ENCODE measurements around the gene ST7. TPM values are rescaled to one million over a fixed set of nuclear protein-coding genes. Genes with fewer than 3 reads are reported as not detected.

Gene ST7
- total RNA-seq, 2 experiments from 2014 or later: 4.6 to 5.6 TPM

- peaks cover 10% of the 10 kb centered on the region for H3K36me3 Mint-ChIP-seq
- POLR2A ChIA-PET: no interaction called here
- H3K27ac Mint-ChIP-seq: no peak overlapping the region
- H3K9me3 Mint-ChIP-seq: no peaks in the 10 kb centered on the region
- H3K27me3 Mint-ChIP-seq: no peaks in the 10 kb centered on the region
- no peak overlapping the region for H3K4me3 Mint-ChIP-seq
- peaks cover 12% of the 10 kb centered on the region for H3K4me1 Mint-ChIP-seq
- ATAC-seq (ENCODE audit: low read depth): no peak
- no peak for DNase-seq
Measured at GRCh38 chr7:117043108-117043825, 90.0 kb downstream of the ST7 start.

GRCh38 chr7:117044664-117045063, 91.4 kb downstream of the ST7 start:
- Mint-ChIP-seq H3K4me1 (peaks cover 24% of the 10 kb centered on the region), H3K27ac (no peak overlapping the region), H3K27me3 (no peaks in the 10 kb centered on the region), H3K9me3 (no peaks in the 10 kb centered on the region), H3K36me3 (peaks cover 10% of the 10 kb centered on the region), H3K4me3 (no peak overlapping the region)
- no peak for ATAC-seq (ENCODE audit: low read depth)
- DNase-seq: no peak
- POLR2A ChIA-PET: no interaction called here

DNA sequence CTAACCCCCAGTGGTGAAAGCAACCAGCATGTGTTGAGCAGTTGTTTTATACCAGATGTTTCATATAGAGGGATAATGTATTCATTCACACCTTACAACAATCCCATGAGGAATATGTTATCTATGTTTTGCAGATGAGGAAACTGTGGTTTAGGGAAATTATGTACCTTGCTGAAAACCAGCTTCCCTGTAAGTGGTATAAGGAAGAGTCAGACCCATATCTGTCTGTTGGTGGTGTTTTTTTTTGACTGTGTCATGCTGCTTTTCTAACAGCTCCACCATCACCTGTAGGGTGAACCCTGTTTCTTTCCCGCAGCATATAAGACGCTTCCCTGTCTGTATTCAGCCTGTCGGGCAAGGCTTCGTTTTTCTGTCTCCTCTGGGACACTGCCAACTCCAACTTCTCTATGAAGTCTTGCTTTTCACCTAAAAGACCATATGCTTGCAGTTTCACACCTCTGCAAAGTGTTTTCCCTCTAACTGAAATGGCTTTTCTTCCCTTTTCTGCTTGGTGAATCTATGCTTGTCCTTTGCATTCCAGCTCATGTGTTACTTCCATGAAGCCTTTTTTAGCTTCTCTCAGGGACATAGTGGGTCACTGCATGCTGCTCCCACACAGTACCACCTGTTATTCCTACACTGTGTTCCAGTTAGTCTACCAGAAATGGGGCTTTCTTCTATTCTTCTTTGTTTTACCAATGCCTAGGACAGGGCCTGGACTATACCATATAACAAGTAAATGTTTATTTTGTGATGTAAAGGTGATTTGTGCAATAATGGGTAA, 92.8 kb downstream of the ST7 start:
- H3K27me3 Mint-ChIP-seq: no peaks in the 10 kb centered on the region
- H3K4me1 Mint-ChIP-seq: peaks cover 23% of the 10 kb centered on the region
- H3K9me3 Mint-ChIP-seq: no peaks in the 10 kb centered on the region
- peaks cover 11% of the 10 kb centered on the region for H3K36me3 Mint-ChIP-seq
- DNase-seq: no peak
- H3K27ac Mint-ChIP-seq: no peak overlapping the region
- POLR2A ChIA-PET: no interaction called here
- no peak for ATAC-seq (ENCODE audit: low read depth)
- no peak overlapping the region for H3K4me3 Mint-ChIP-seq

GRCh38 chr7:117047496-117047895, 94.2 kb downstream of the ST7 start:
- no peaks in the 10 kb centered on the region for H3K27me3 Mint-ChIP-seq
- DNase-seq: no peak
- no peak overlapping the region for H3K27ac Mint-ChIP-seq
- POLR2A ChIA-PET: interaction anchor here (0.8 kb wide), 1 partner anchor 39 kb away, joined by 3 read pairs; no protein-coding TSS in a partner anchor
- ATAC-seq (ENCODE audit: low read depth): no peak
- H3K36me3 Mint-ChIP-seq: peaks cover 15% of the 10 kb centered on the region
- H3K9me3 Mint-ChIP-seq: no peaks in the 10 kb centered on the region
- H3K4me1 Mint-ChIP-seq: peaks cover 27% of the 10 kb centered on the region
- no peak overlapping the region for H3K4me3 Mint-ChIP-seq

- H3K27ac Mint-ChIP-seq: peak overlapping the region; percentile 88
- POLR2A ChIA-PET: interaction anchor here (0.8 kb wide), 1 partner anchor 38 kb away, joined by 3 read pairs; no protein-coding TSS in a partner anchor
- peak overlapping the region; percentile 82 for H3K4me3 Mint-ChIP-seq
- no peak for DNase-seq
- no peaks in the 10 kb centered on the region for H3K9me3 Mint-ChIP-seq
- ATAC-seq (ENCODE audit: low read depth): peak; percentile 73
- H3K27me3 Mint-ChIP-seq: no peaks in the 10 kb centered on the region
- peaks cover 15% of the 10 kb centered on the region for H3K36me3 Mint-ChIP-seq
- peaks cover 27% of the 10 kb centered on the region for H3K4me1 Mint-ChIP-seq
Measured at GRCh38 chr7:117048114-117048866, 95.0 kb downstream of the ST7 start.

DNA sequence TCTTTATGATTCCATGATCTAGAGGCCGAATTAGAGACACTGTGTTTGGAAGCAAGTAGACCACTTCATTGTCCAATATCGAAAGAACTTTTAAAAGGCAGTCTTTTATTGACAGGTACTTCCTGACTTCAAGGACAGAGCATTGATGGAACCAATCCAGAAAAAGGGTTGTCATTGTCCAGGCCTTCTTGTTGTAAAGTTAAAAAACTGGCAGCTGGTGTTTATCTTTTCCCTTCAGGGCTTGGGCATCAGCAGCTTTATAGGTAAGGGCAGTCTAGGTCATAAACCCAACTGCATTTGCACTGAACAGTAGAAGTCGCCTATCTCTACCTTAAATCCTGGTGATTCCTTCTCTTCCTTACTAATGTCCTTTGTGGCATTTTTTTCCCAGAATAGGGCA, 95.6 kb downstream of the ST7 start:
- ATAC-seq (ENCODE audit: low read depth): peak; percentile 46
- no peak for DNase-seq
- H3K27me3 Mint-ChIP-seq: no peaks in the 10 kb centered on the region
- H3K4me1 Mint-ChIP-seq: peaks cover 27% of the 10 kb centered on the region
- peak overlapping the region; percentile 82 for H3K4me3 Mint-ChIP-seq
- POLR2A ChIA-PET: no interaction called here
- no peaks in the 10 kb centered on the region for H3K9me3 Mint-ChIP-seq
- peaks cover 15% of the 10 kb centered on the region for H3K36me3 Mint-ChIP-seq
- peak overlapping the region; percentile 88 for H3K27ac Mint-ChIP-seq

GRCh38 chr7:117051808-117052207, 98.5 kb downstream of the ST7 start:
- no peaks in the 10 kb centered on the region for H3K27me3 Mint-ChIP-seq
- no peak overlapping the region for H3K4me3 Mint-ChIP-seq
- H3K4me1 Mint-ChIP-seq: peaks cover 24% of the 10 kb centered on the region
- ATAC-seq (ENCODE audit: low read depth) (no peak), DNase-seq (no peak)
- POLR2A ChIA-PET: no interaction called here
- H3K9me3 Mint-ChIP-seq: no peaks in the 10 kb centered on the region
- H3K36me3 Mint-ChIP-seq: peaks cover 5% of the 10 kb centered on the region
- H3K27ac Mint-ChIP-seq: no peak overlapping the region

DNA sequence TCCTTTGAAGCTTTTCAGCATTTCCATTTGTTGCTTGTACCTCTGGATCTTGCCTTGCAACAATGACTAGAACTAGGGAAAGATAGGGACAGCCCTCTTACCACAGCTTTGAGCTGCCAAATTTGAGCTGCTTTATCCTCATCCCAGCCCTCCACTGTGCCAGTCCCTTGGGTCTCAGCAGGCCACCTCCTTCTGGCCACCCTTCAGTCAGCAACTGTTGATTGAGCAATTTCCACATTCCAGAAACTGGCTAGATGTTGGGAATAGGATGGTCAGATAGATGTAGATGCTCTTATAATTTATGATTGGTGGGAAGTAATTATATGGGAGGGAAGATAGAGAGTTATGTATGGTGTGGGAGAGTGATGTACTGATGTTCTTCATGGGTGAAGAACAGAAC, 100.1 kb downstream of the ST7 start:
- no peak for ATAC-seq (ENCODE audit: low read depth)
- Mint-ChIP-seq H3K36me3 (peaks cover 5% of the 10 kb centered on the region), H3K27me3 (no peaks in the 10 kb centered on the region), H3K4me3 (no peak overlapping the region), H3K9me3 (no peaks in the 10 kb centered on the region), H3K4me1 (peaks cover 19% of the 10 kb centered on the region), H3K27ac (no peak overlapping the region)
- POLR2A ChIA-PET: no interaction called here
- DNase-seq: no peak

DNA sequence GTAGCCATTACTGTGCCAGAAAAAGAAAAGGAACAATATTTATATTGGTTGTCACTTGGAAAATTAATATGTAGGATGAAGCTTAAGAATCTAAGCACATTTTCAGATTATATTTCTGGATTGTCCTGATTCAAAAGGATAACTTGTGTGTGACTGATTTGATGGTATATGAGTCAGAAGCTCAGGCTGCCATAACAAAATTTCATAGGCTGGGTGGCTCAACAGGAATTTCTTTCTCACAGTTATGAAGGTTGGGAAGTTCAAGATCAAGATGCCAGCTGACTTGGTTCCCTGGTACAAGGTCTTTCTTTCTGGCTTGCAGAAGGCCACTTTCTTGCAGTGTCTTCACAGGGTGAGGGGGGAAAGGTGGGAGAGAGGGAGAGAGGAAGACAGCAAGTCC, 108.5 kb downstream of the ST7 start:
- ATAC-seq (ENCODE audit: low read depth) (no peak), DNase-seq (no peak)
- POLR2A ChIA-PET: no interaction called here
- no peak overlapping the region for H3K4me3 Mint-ChIP-seq
- peaks cover 13% of the 10 kb centered on the region for H3K27me3 Mint-ChIP-seq
- no peaks in the 10 kb centered on the region for H3K9me3 Mint-ChIP-seq
- no peaks in the 10 kb centered on the region for H3K36me3 Mint-ChIP-seq
- peaks cover 2% of the 10 kb centered on the region for H3K4me1 Mint-ChIP-seq
- no peak overlapping the region for H3K27ac Mint-ChIP-seq

DNA sequence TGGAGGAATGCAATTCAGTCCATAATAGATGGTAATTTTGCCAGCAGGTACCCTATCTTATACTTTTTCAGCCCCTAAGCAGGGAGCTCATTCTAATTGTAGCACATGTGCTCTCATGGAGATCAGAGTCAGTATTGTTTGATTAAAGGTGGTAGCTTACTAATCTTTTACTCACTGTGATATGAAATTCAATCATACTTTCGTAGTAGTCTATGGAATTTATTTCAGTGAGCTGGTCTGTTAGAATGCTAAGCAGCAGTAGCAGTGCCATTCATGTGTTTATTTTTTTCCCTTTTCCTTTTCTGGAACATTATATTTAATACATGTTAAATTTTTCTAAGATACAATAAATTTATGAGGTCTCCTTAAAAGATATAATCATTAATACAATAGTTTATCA, 109.0 kb downstream of the ST7 start:
- H3K9me3 Mint-ChIP-seq: no peaks in the 10 kb centered on the region
- ATAC-seq (ENCODE audit: low read depth): no peak
- peaks cover 4% of the 10 kb centered on the region for H3K4me1 Mint-ChIP-seq
- H3K27ac Mint-ChIP-seq: no peak overlapping the region
- POLR2A ChIA-PET: no interaction called here
- no peak for DNase-seq
- no peak overlapping the region for H3K4me3 Mint-ChIP-seq
- H3K36me3 Mint-ChIP-seq: no peaks in the 10 kb centered on the region
- peaks cover 13% of the 10 kb centered on the region for H3K27me3 Mint-ChIP-seq

- H3K27me3 Mint-ChIP-seq: peaks cover 13% of the 10 kb centered on the region
- H3K4me1 Mint-ChIP-seq: peaks cover 14% of the 10 kb centered on the region
- ATAC-seq (ENCODE audit: low read depth): no peak
- DNase-seq: no peak
- no peaks in the 10 kb centered on the region for H3K9me3 Mint-ChIP-seq
- H3K27ac Mint-ChIP-seq: no peak overlapping the region
- H3K4me3 Mint-ChIP-seq: no peak overlapping the region
- POLR2A ChIA-PET: no interaction called here
- H3K36me3 Mint-ChIP-seq: no peaks in the 10 kb centered on the region
Measured at GRCh38 chr7:117064688-117065087, 111.4 kb downstream of the ST7 start.

GRCh38 chr7:117065571-117066150, 112.4 kb downstream of the ST7 start:
- H3K27ac Mint-ChIP-seq: no peak overlapping the region
- no peaks in the 10 kb centered on the region for H3K36me3 Mint-ChIP-seq
- POLR2A ChIA-PET: no interaction called here
- DNase-seq: no peak
- H3K4me3 Mint-ChIP-seq: no peak overlapping the region
- no peak for ATAC-seq (ENCODE audit: low read depth)
- peaks cover 8% of the 10 kb centered on the region for H3K27me3 Mint-ChIP-seq
- H3K9me3 Mint-ChIP-seq: no peaks in the 10 kb centered on the region
- peaks cover 14% of the 10 kb centered on the region for H3K4me1 Mint-ChIP-seq

- H3K36me3 Mint-ChIP-seq: no peaks in the 10 kb centered on the region
- peaks cover 14% of the 10 kb centered on the region for H3K4me1 Mint-ChIP-seq
- H3K27me3 Mint-ChIP-seq: peaks cover 8% of the 10 kb centered on the region
- H3K27ac Mint-ChIP-seq: no peak overlapping the region
- no peak overlapping the region for H3K4me3 Mint-ChIP-seq
- no peak for DNase-seq
- POLR2A ChIA-PET: no interaction called here
- ATAC-seq (ENCODE audit: low read depth): no peak
- no peaks in the 10 kb centered on the region for H3K9me3 Mint-ChIP-seq
Measured at GRCh38 chr7:117066668-117067067, 113.4 kb downstream of the ST7 start.
